HUES6 (cell line): ENCODE data around the gene CCDC93.

Source experiments
- H3K27ac ChIP-seq: 2 replicates; pipeline ENCODE4 v1.7.0; 2013; ENCODE audit warnings: low read depth, mild to moderate bottlenecking, low read length, inconsistent platforms
- H3K27me3 ChIP-seq: 2 replicates; pipeline ENCODE4 v1.6.1; 2013; ENCODE audit warnings: low read length; ENCODE audit not compliant: control insufficient read depth, insufficient read depth
- H3K36me3 ChIP-seq: 2 replicates; pipeline ENCODE4 v1.6.1; 2013; ENCODE audit warnings: low read length; ENCODE audit not compliant: control insufficient read depth, insufficient read depth
- H3K4me1 ChIP-seq: 2 replicates; pipeline ENCODE4 v1.6.1; 2013; ENCODE audit warnings: low read length; ENCODE audit not compliant: control insufficient read depth, insufficient read depth
- H3K4me3 ChIP-seq: 2 replicates; pipeline ENCODE4 v1.5.1; 2013; ENCODE audit warnings: low read depth, low read length
- H3K9ac ChIP-seq: one replicate; pipeline ENCODE4 v1.6.1; 2013; ENCODE audit warnings: mild to moderate bottlenecking, low read length
- H3K9me3 ChIP-seq: 2 replicates; pipeline ENCODE4 v1.6.1; 2013; ENCODE audit warnings: low read depth, low read length; ENCODE audit not compliant: control insufficient read depth, insufficient read depth

The CCDC93 gene

GRCh38 chr2:117953231-117953630 lies 60.6 kb downstream of the CCDC93 start:
- Histone ChIP-seq H3K27ac (no peak overlapping the region), H3K36me3 (peaks cover 83% of the 10 kb centered on the region), H3K4me3 (no peak overlapping the region), H3K27me3 (no peaks in the 10 kb centered on the region), H3K4me1 (no peaks in the 10 kb centered on the region), H3K9me3 (no peaks in the 10 kb centered on the region), H3K9ac (no peak overlapping the region)

- peaks cover 83% of the 10 kb centered on the region for H3K36me3 ChIP-seq
Observed at GRCh38 chr2:117952701-117953100, 61.2 kb downstream of the CCDC93 start.

GRCh38 chr2:117952228-117952627 lies 61.6 kb downstream of the CCDC93 start:
- no peak overlapping the region for H3K27ac ChIP-seq

More at GRCh38 chr2:117952701-117953100, 61.2 kb downstream of the CCDC93 start:
- H3K27me3 ChIP-seq, result no peaks in the 10 kb centered on the region
- H3K4me1 ChIP-seq, result no peaks in the 10 kb centered on the region
- H3K4me3 ChIP-seq, result no peak overlapping the region
- no peak overlapping the region for H3K9ac ChIP-seq
- no peak overlapping the region for H3K27ac ChIP-seq
- no peaks in the 10 kb centered on the region for H3K9me3 ChIP-seq

GRCh38 chr2:117949806-117950205 lies 64.1 kb downstream of the CCDC93 start:
- Histone ChIP-seq H3K36me3 (peaks cover 88% of the 10 kb centered on the region), H3K27ac (no peak overlapping the region), H3K4me1 (no peaks in the 10 kb centered on the region), H3K4me3 (no peak overlapping the region), H3K27me3 (no peaks in the 10 kb centered on the region), H3K9ac (no peak overlapping the region), H3K9me3 (no peaks in the 10 kb centered on the region)

More at GRCh38 chr2:117952228-117952627, 61.6 kb downstream of the CCDC93 start:
- Histone ChIP-seq H3K4me1 (no peaks in the 10 kb centered on the region), H3K9me3 (no peaks in the 10 kb centered on the region), H3K9ac (no peak overlapping the region), H3K36me3 (peaks cover 81% of the 10 kb centered on the region), H3K27me3 (no peaks in the 10 kb centered on the region), H3K4me3 (no peak overlapping the region)

- no peak overlapping the region for H3K4me3 ChIP-seq
- no peaks in the 10 kb centered on the region for H3K9me3 ChIP-seq
- H3K27me3 ChIP-seq, result no peaks in the 10 kb centered on the region
- H3K27ac ChIP-seq, result no peak overlapping the region
- no peak overlapping the region for H3K9ac ChIP-seq
- H3K4me1 ChIP-seq, result no peaks in the 10 kb centered on the region
- H3K36me3 ChIP-seq, result peaks cover 90% of the 10 kb centered on the region
Observed at GRCh38 chr2:117948615-117949014, 65.3 kb downstream of the CCDC93 start.

- Histone ChIP-seq H3K27me3 (no peaks in the 10 kb centered on the region), H3K9ac (no peak overlapping the region), H3K36me3 (peaks cover 79% of the 10 kb centered on the region)
Observed at GRCh38 chr2:117945296-117945695, 68.6 kb downstream of the CCDC93 start.

GRCh38 chr2:117944816-117945215 lies 69.1 kb downstream of the CCDC93 start:
- Histone ChIP-seq H3K4me3 (no peak overlapping the region), H3K9ac (no peak overlapping the region), H3K4me1 (no peaks in the 10 kb centered on the region), H3K9me3 (no peaks in the 10 kb centered on the region), H3K27ac (no peak overlapping the region), H3K27me3 (no peaks in the 10 kb centered on the region), H3K36me3 (peaks cover 82% of the 10 kb centered on the region)

More at GRCh38 chr2:117945296-117945695, 68.6 kb downstream of the CCDC93 start:
- H3K4me3 ChIP-seq, result no peak overlapping the region
- no peak overlapping the region for H3K27ac ChIP-seq
- H3K9me3 ChIP-seq, result no peaks in the 10 kb centered on the region
- H3K4me1 ChIP-seq, result no peaks in the 10 kb centered on the region

GRCh38 chr2:117943013-117943672 lies 70.7 kb downstream of the CCDC93 start:
- H3K27me3 ChIP-seq, result no peaks in the 10 kb centered on the region
- no peak overlapping the region for H3K9ac ChIP-seq
- peaks cover 81% of the 10 kb centered on the region for H3K36me3 ChIP-seq
- no peak overlapping the region for H3K4me3 ChIP-seq
- no peaks in the 10 kb centered on the region for H3K9me3 ChIP-seq
- no peak overlapping the region for H3K27ac ChIP-seq
- H3K4me1 ChIP-seq, result no peaks in the 10 kb centered on the region

- no peaks in the 10 kb centered on the region for H3K27me3 ChIP-seq
Observed at GRCh38 chr2:117942551-117942950, 71.3 kb downstream of the CCDC93 start.

GRCh38 chr2:117941693-117942092 lies 72.2 kb downstream of the CCDC93 start:
- Histone ChIP-seq H3K9me3 (no peaks in the 10 kb centered on the region), H3K36me3 (peaks cover 82% of the 10 kb centered on the region), H3K27me3 (no peaks in the 10 kb centered on the region), H3K4me1 (no peaks in the 10 kb centered on the region), H3K27ac (no peak overlapping the region), H3K9ac (no peak overlapping the region), H3K4me3 (no peak overlapping the region)

More at GRCh38 chr2:117942551-117942950, 71.3 kb downstream of the CCDC93 start:
- H3K9ac ChIP-seq, result no peak overlapping the region
- no peaks in the 10 kb centered on the region for H3K9me3 ChIP-seq
- no peaks in the 10 kb centered on the region for H3K4me1 ChIP-seq
- no peak overlapping the region for H3K4me3 ChIP-seq
- H3K36me3 ChIP-seq, result peaks cover 83% of the 10 kb centered on the region
- H3K27ac ChIP-seq, result no peak overlapping the region

- Histone ChIP-seq H3K36me3 (peaks cover 81% of the 10 kb centered on the region), H3K4me1 (no peaks in the 10 kb centered on the region), H3K27me3 (no peaks in the 10 kb centered on the region), H3K9ac (no peak overlapping the region), H3K4me3 (no peak overlapping the region), H3K27ac (no peak overlapping the region), H3K9me3 (no peaks in the 10 kb centered on the region)
Observed at GRCh38 chr2:117940436-117940835, 73.4 kb downstream of the CCDC93 start.
